Left ventricle myocardium inferior (tissue), 1 donor: ENCODE measurements around the gene PBX3. TPM values are rescaled to one million over a fixed set of nuclear protein-coding genes. Genes with fewer than 3 reads are reported as not detected.

Experiments
- DNase-seq: peaks from one replicate; pipeline ENCODE4 v3.0.0-alpha.2; 2020
- H3K27ac ChIP-seq: fragments of 200-600 bp; replicated peaks from 2 replicates; pipeline ENCODE4 v1.8.0; 2021
- H3K27me3 ChIP-seq: fragments of 200-600 bp; 2 replicates; pipeline ENCODE4 v1.8.0; 2021; ENCODE audit warnings: low read depth
- H3K36me3 ChIP-seq: fragments of 200-600 bp; 2 replicates; pipeline ENCODE4 v1.8.0; 2021
- H3K4me1 ChIP-seq: fragments of 200-600 bp; 2 replicates; pipeline ENCODE4 v1.8.0; 2021
- H3K4me3 ChIP-seq: fragments of 200-600 bp; 2 replicates; pipeline ENCODE4 v1.8.0; 2021; ENCODE audit warnings: mild to moderate bottlenecking, moderate library complexity
- H3K9me3 ChIP-seq: fragments of 200-600 bp; replicated peaks from 2 replicates; pipeline ENCODE4 v1.8.0; 2021
- CTCF ChIP-seq: fragments of 200-600 bp; IDR thresholded peaks from 2 replicates; pipeline ENCODE4 v1.8.0; 2021; ENCODE audit warnings: antibody characterized with exemption, mild to moderate bottlenecking, borderline replicate concordance
- intact Hi-C: fragments of 100-400 bp; cut with micrococcal nuclease; formaldehyde crosslinking; loops from one replicate; pipeline ENCODE4 v1.11.0; 2022
- total RNA-seq: library from RNA; stranded (reverse); fragmentation: NEBNext Ultra II Directional; extraction: Animal tissue kit (Norgen Biotek cat#: 25700); gene quantifications from one replicate; pipeline ENCODE4 v1.2.1, GENCODE V29; 2021
- donor health status: DM: no; HTN: yes; CAD: no; lungs with severe emphysema.

PBX3 gene
- total RNA-seq, 1 donor from 2014 or later = 44.2 TPM

GRCh38 chr9:125732562-125732961, 14.6 kb upstream of the PBX3 start:
- Histone ChIP-seq H3K27ac (no peak overlapping the region), H3K4me1 (no peaks in the 10 kb centered on the region), H3K9me3 (no peaks in the 10 kb centered on the region), H3K27me3 (peaks cover 3% of the 10 kb centered on the region), H3K4me3 (no peak overlapping the region), H3K36me3 (no peaks in the 10 kb centered on the region)
- no peak for DNase-seq
- intact Hi-C loops = no loop called here
- TF ChIP-seq CTCF = no peak

GRCh38 chr9:125739436-125739835, 7.7 kb upstream of the PBX3 start:
- H3K36me3 ChIP-seq = no peaks in the 10 kb centered on the region
- H3K9me3 ChIP-seq = no peaks in the 10 kb centered on the region
- no peak overlapping the region for H3K4me3 ChIP-seq
- no peak overlapping the region for H3K27ac ChIP-seq
- DNase-seq = no peak
- TF ChIP-seq CTCF = no peak
- H3K27me3 ChIP-seq = no peaks in the 10 kb centered on the region
- intact Hi-C loops = no loop called here
- no peaks in the 10 kb centered on the region for H3K4me1 ChIP-seq

- H3K27me3 ChIP-seq = no peaks in the 10 kb centered on the region
- no peak for TF ChIP-seq CTCF
- DNase-seq = no peak
- H3K4me3 ChIP-seq = no peak overlapping the region
- H3K4me1 ChIP-seq = peaks cover 14% of the 10 kb centered on the region
- H3K9me3 ChIP-seq = no peaks in the 10 kb centered on the region
- no peak overlapping the region for H3K27ac ChIP-seq
- no peaks in the 10 kb centered on the region for H3K36me3 ChIP-seq
- intact Hi-C loops = no loop called here
These were observed 4.5 kb upstream of the PBX3 start for GRCh38 chr9:125742657-125743056.

- Histone ChIP-seq H3K36me3 (no peaks in the 10 kb centered on the region), H3K4me1 (peaks cover 26% of the 10 kb centered on the region), H3K27me3 (no peaks in the 10 kb centered on the region), H3K4me3 (no peak overlapping the region), H3K9me3 (no peaks in the 10 kb centered on the region), H3K27ac (no peak overlapping the region)
- intact Hi-C loops = no loop called here
- TF ChIP-seq CTCF = no peak
- DNase-seq = no peak
These were observed 3.3 kb upstream of the PBX3 start for GRCh38 chr9:125743682-125744428.

GRCh38 chr9:125744616-125745015, 2.6 kb upstream of the PBX3 start:
- DNase-seq = no peak
- Histone ChIP-seq H3K27ac (no peak overlapping the region), H3K9me3 (no peaks in the 10 kb centered on the region), H3K4me1 (peaks cover 33% of the 10 kb centered on the region), H3K4me3 (no peak overlapping the region), H3K27me3 (no peaks in the 10 kb centered on the region), H3K36me3 (no peaks in the 10 kb centered on the region)
- TF ChIP-seq CTCF = no peak
- intact Hi-C loops = no loop called here
